DOHH2 (cell line): ENCODE data around the gene SEC23IP.

Source experiments
- H3F3A ChIP-seq: fragments of 200-600 bp; sonication (generic), shearing (Covaris generic); 2 replicates; pipeline ENCODE4 v1.6.0; 2016; ENCODE audit warnings: antibody characterized with exemption, mild to moderate bottlenecking; ENCODE audit not compliant: control insufficient read depth, insufficient read depth
- H3K27ac ChIP-seq: fragments of 200-600 bp; sonication (generic); 2 replicates; pipeline ENCODE4 v1.5.1; 2014; ENCODE audit warnings: low read depth, mild to moderate bottlenecking, low read length, moderate library complexity
- H3K27me3 ChIP-seq: fragments of 200-600 bp; sonication (generic); 2 replicates; pipeline ENCODE4 v1.6.1; 2014; ENCODE audit warnings: mild to moderate bottlenecking, low read length, mixed read lengths; ENCODE audit not compliant: control insufficient read depth
- H3K36me3 ChIP-seq: fragments of 200-600 bp; sonication (generic); 2 replicates; pipeline ENCODE4 v1.6.1; 2014; ENCODE audit warnings: mild to moderate bottlenecking, low read length, moderate library complexity, mixed read lengths; ENCODE audit not compliant: control insufficient read depth
- H3K4me1 ChIP-seq: fragments of 200-600 bp; sonication (generic); 2 replicates; pipeline ENCODE4 v1.6.1; 2014; ENCODE audit warnings: mild to moderate bottlenecking, low read length, mixed read lengths; ENCODE audit not compliant: control insufficient read depth
- H3K4me2 ChIP-seq: fragments of 200-600 bp; sonication (generic); 2 replicates; pipeline ENCODE4 v1.6.0; 2014; ENCODE audit warnings: mild to moderate bottlenecking, low read length, moderate library complexity
- H3K4me3 ChIP-seq: fragments of 200-600 bp; sonication (generic); 2 replicates; pipeline ENCODE4 v1.5.1; 2014; ENCODE audit warnings: mild to moderate bottlenecking, low read length, mixed read lengths
- H3K79me2 ChIP-seq: fragments of 200-600 bp; sonication (generic); 2 replicates; pipeline ENCODE4 v1.6.1; 2014; ENCODE audit warnings: mild to moderate bottlenecking, low read length, mixed read lengths; ENCODE audit not compliant: control insufficient read depth
- H3K9me2 ChIP-seq: fragments of 200-600 bp; sonication (generic); replicated peaks from 2 replicates; pipeline ENCODE4 v1.6.1; 2014; ENCODE audit warnings: mild to moderate bottlenecking, low read length, mixed read lengths; ENCODE audit not compliant: control insufficient read depth
- H3K9me3 ChIP-seq: fragments of 200-600 bp; sonication (generic); 2 replicates; pipeline ENCODE4 v1.6.1; 2014; ENCODE audit warnings: antibody characterized with exemption, low read length, mixed read lengths; ENCODE audit not compliant: control insufficient read depth, insufficient read depth
- H4K20me1 ChIP-seq: fragments of 200-600 bp; sonication (generic); 2 replicates; pipeline ENCODE4 v1.6.0; 2014; ENCODE audit warnings: low read depth, mild to moderate bottlenecking, antibody characterized with exemption, low read length, moderate library complexity; ENCODE audit not compliant: control insufficient read depth, insufficient read depth
- EZH2phosphoT487 ChIP-seq: fragments of 200-600 bp; sonication (generic); IDR thresholded peaks from 2 replicates; pipeline ENCODE4 v1.6.1; 2017; ENCODE audit warnings: borderline replicate concordance, mild to moderate bottlenecking, antibody characterized with exemption, low read length, moderate library complexity, mixed read lengths
- TF ChIP-seq, protein P1 (sequence below): fragments of 200-600 bp; sonication (generic); IDR thresholded peaks from one replicate; pipeline ENCODE4 v1.5.1; 2014; ENCODE audit warnings: antibody characterized with exemption, mild to moderate bottlenecking, low read depth, low read length; ENCODE audit not compliant: poor library complexity, severe bottlenecking

SEC23IP gene

DNA sequence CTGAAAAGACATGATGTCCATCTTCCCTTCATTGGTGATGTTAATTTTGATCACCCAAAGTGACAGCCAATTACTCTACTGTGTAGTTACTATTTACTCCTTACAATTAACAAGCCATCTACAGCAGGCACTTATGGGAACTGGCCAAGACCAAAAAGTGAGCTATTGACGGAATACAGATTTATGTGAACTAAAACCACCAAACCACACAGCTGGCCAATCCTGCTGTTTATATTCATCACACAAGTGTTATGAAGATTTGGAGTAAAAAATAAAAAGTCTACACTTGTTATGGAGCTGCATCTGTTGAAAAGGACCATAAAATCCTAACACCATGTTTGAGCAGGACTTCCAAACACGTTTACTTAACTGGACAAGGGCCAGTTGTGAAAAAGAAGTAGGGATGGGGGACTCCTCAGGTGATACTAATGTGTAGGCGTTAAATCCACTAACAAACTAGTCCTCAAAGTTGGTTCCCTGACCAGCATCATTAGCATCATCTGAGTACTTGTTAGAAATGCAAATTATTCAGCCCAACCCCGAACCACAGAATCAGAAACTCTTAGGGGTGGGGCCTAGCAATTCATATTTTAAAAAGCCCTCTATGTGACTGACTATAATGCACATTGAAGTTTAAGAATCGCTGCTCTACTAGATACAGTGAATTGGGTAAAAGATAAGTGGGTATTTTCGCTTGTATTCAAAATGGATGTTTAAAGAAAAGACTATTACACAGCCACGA is 31.5 kb upstream of the SEC23IP start:
- no peaks in the 10 kb centered on the region for H3K9me3 ChIP-seq
- H3F3A ChIP-seq, result peaks cover 41% of the 10 kb centered on the region
- H3K9me2 ChIP-seq, result no peaks in the 10 kb centered on the region
- no peak overlapping the region for H3K4me3 ChIP-seq
- H3K27ac ChIP-seq, result peak overlapping the region; percentile 8; the same call in 1 of the 2 replicates
- no peaks in the 10 kb centered on the region for H3K27me3 ChIP-seq
- TF ChIP-seq, protein P1, sequence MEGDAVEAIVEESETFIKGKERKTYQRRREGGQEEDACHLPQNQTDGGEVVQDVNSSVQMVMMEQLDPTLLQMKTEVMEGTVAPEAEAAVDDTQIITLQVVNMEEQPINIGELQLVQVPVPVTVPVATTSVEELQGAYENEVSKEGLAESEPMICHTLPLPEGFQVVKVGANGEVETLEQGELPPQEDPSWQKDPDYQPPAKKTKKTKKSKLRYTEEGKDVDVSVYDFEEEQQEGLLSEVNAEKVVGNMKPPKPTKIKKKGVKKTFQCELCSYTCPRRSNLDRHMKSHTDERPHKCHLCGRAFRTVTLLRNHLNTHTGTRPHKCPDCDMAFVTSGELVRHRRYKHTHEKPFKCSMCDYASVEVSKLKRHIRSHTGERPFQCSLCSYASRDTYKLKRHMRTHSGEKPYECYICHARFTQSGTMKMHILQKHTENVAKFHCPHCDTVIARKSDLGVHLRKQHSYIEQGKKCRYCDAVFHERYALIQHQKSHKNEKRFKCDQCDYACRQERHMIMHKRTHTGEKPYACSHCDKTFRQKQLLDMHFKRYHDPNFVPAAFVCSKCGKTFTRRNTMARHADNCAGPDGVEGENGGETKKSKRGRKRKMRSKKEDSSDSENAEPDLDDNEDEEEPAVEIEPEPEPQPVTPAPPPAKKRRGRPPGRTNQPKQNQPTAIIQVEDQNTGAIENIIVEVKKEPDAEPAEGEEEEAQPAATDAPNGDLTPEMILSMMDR, result no peak
- TF ChIP-seq EZH2phosphoT487, result no peak
- H3K79me2 ChIP-seq, result peaks cover 91% of the 10 kb centered on the region
- peaks cover 71% of the 10 kb centered on the region for H3K4me1 ChIP-seq
- H3K36me3 ChIP-seq, result peaks cover 64% of the 10 kb centered on the region
- peaks cover 50% of the 10 kb centered on the region for H4K20me1 ChIP-seq
- peak overlapping the region; percentile 34 for H3K4me2 ChIP-seq

DNA sequence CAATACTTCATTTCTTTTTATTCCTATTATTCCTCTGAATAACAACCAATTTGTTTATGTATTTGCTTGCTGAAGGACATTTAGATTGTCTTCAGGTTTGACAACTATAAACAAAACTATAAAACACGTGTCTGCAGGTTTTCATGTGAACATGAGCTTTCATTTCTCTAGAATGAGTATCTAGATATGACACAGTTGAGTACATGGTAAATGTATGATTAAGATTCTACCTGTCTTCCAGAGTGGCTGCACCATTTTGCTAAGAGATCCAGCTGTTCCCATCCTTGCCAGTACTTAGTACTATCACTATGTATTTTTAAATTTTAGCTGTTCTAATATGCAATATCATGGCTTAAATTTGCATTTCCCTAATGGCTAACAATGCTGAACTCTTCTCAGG is 30.0 kb upstream of the SEC23IP start:
- Histone ChIP-seq H3F3A (peaks cover 41% of the 10 kb centered on the region), H3K27ac (no peak overlapping the region), H3K4me1 (peaks cover 79% of the 10 kb centered on the region), H3K9me2 (no peaks in the 10 kb centered on the region), H3K4me2 (0 out of 2 replicates have a peak overlapping the region, but pooled peaks have one; percentile 2), H3K4me3 (no peak overlapping the region), H3K79me2 (peaks cover 100% of the 10 kb centered on the region), H3K27me3 (no peaks in the 10 kb centered on the region), H4K20me1 (peaks cover 54% of the 10 kb centered on the region), H3K9me3 (no peaks in the 10 kb centered on the region), H3K36me3 (peaks cover 53% of the 10 kb centered on the region)
- TF ChIP-seq, protein P1, result no peak
- TF ChIP-seq EZH2phosphoT487, result no peak

DNA sequence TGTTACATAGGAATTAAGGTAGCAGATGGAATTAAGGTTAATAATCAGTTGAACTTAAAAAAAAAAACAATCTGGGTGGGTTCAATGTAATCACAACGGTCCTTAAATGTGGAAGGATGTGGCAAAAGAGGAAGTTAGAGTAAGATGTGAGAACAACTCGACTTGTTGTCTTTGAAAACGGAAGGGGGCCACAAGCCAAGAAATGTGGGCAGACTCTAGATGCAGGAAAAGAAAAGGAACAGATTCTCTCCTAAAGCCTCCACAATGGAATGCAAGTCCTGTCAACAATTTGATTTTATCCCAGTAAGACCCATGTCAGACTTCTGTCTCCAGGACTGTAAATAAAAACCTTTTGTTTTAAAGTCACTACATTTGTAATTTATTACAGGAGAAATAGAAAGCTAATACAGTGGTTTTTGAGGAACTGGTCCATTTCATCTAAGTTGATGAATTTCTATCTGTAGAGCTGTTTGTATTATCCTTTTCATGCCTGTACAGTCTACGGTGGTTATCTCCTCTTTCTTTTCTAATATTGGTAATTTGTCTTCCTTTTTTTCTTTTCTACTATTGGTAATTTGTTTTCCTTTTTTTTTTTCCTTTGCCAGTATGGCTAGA is 28.5 kb upstream of the SEC23IP start:
- no peak for TF ChIP-seq EZH2phosphoT487
- peak overlapping the region; percentile 24 for H3K4me3 ChIP-seq
- peaks cover 41% of the 10 kb centered on the region for H3F3A ChIP-seq
- H3K79me2 ChIP-seq, result peaks cover 100% of the 10 kb centered on the region
- H3K27ac ChIP-seq, result peak overlapping the region; percentile 37
- H4K20me1 ChIP-seq, result peaks cover 48% of the 10 kb centered on the region
- no peaks in the 10 kb centered on the region for H3K9me3 ChIP-seq
- H3K4me1 ChIP-seq, result peaks cover 91% of the 10 kb centered on the region
- no peaks in the 10 kb centered on the region for H3K9me2 ChIP-seq
- peak overlapping the region; percentile 43 for H3K4me2 ChIP-seq
- no peaks in the 10 kb centered on the region for H3K27me3 ChIP-seq
- H3K36me3 ChIP-seq, result peaks cover 45% of the 10 kb centered on the region
